NT2/D1 (cell line): ENCODE data around the gene NDE1.

Experiments
- SUZ12 ChIP-seq: IDR thresholded peaks from 2 replicates; pipeline ENCODE4 v1.6.1; 2011; ENCODE audit not compliant: insufficient read length, insufficient read depth; ENCODE audit errors: extremely low read depth
- ZNF274 ChIP-seq: IDR thresholded peaks from 2 replicates; pipeline ENCODE4 v1.6.1; 2011; ENCODE audit warnings: mild to moderate bottlenecking, low read depth, low read length

GRCh38 chr16:15652293-15653001 is 2.4 kb downstream of the NDE1 start:
- TF ChIP-seq SUZ12 (no peak), ZNF274 (no peak)
